ENCODE data around the gene KCNA1.

- TF ChIP-seq CTCF (IDR thresholded peaks at IDR 0.05; ENCODE audit: extremely low read depth in 1 of 2, insufficient read depth in 1 of 2, low read depth in 1 of 2, low read length in 2 of 2) (no peak), POLR2A (IDR thresholded peaks at IDR 0.05; ENCODE audit: low read depth, low read length) (no peak)
Measured at GRCh38 chr12:4909734-4910501, at the start of gene KCNA1.
